Activated naive CD4-positive, alpha-beta T cell treated with anti-CD3 and anti-CD28 coated beads, Interleukin-2, amount 50 U/mL, for 24 hours (primary cell): ENCODE data around the gene BCL11A.

Experiments used
- H3K27ac Mint-ChIP-seq: one replicate; pipeline ENCODE4 v1.8.0; 2021; ENCODE audit warnings: mild to moderate bottlenecking, mixed read lengths
- H3K27me3 Mint-ChIP-seq: one replicate; pipeline ENCODE4 v1.8.0; 2021; ENCODE audit warnings: mixed read lengths
- H3K36me3 Mint-ChIP-seq: one replicate; pipeline ENCODE4 v1.8.0; 2021; ENCODE audit warnings: mixed read lengths
- H3K4me1 Mint-ChIP-seq: one replicate; pipeline ENCODE4 v1.8.0; 2021; ENCODE audit warnings: mixed read lengths
- H3K4me3 Mint-ChIP-seq: one replicate; pipeline ENCODE4 v1.8.0; 2021; ENCODE audit warnings: mild to moderate bottlenecking, mixed read lengths
- H3K9me3 Mint-ChIP-seq: one replicate; pipeline ENCODE4 v1.8.0; 2021; ENCODE audit warnings: mixed read lengths

BCL11A gene

DNA sequence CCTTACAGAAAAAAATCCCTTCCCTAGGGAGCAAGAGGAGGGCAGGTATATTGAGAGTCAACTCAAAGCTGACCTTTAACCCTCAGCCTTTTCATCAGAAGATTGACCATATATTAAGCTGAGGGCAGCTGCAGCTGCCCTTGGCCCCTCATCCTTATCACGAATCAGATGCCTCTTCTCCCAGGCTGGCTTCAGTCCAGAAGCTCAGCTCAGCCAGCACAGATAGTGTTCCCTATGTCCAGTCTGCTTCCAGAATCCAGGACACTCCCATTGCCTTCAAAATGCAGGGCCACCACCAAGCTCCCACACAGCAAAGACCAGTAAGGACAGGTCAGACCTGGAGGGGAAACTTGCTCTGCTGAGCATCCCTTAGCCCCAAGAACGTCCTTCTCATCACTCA lies 146.1 kb downstream of the BCL11A start:
- Mint-ChIP-seq H3K36me3 (no peaks in the 10 kb centered on the region), H3K9me3 (no peaks in the 10 kb centered on the region), H3K4me1 (no peaks in the 10 kb centered on the region), H3K27ac (no peak overlapping the region), H3K27me3 (no peaks in the 10 kb centered on the region), H3K4me3 (no peak overlapping the region)

DNA sequence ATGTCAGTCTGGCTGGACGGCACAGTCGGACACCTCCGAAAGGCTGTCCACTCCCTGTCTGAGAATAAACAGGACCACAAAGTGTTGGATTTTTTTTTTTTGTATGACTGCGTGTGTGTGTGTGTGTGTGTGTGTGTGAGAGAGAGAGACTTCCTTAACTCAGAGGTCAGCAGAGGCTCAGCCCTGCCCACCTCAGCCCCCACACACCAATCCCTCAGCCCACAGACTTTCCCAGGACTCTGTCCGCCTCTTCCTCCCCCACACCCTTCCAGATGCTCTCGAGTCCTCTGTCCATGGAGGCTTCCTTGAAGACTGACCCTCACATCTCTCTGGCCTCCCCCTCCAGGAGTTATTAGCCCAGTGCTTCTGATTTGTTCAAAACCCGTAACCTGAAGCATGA lies 147.3 kb downstream of the BCL11A start:
- Mint-ChIP-seq H3K4me3 (no peak overlapping the region), H3K27ac (no peak overlapping the region), H3K27me3 (no peaks in the 10 kb centered on the region), H3K4me1 (no peaks in the 10 kb centered on the region), H3K9me3 (no peaks in the 10 kb centered on the region), H3K36me3 (no peaks in the 10 kb centered on the region)

DNA sequence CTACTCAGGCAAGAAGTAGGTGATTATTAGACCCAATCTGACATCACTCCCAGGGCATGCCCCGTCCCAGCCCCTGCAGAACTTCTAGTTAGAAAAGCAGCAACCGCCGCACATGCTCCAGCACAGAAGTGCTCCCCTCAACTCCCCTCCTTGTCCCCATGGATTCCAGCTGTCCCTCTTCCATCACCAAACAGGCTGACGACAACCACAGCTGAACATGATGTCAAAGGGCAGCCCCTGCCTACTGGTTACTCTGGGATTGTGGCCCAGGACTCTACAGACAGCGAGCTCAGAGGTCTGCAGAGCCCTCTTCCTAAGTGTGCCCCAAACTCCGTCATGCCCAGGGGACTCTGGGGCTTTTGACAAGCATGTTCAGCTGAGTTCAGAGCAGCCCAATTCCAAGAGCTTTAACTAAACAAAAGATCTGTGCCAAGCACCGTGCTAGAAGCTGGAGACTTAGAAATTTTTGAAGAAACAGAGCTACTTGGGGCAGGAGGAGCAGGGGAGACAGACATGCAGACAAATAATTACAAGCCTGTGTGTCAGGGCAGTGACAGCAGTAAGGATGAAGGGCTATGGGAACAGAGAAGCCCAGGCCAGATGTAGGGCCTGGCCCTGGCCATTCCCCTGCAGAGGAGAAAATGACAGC lies 148.1 kb downstream of the BCL11A start:
- no peaks in the 10 kb centered on the region for H3K9me3 Mint-ChIP-seq
- H3K4me1 Mint-ChIP-seq: peaks cover 2% of the 10 kb centered on the region
- H3K27me3 Mint-ChIP-seq: no peaks in the 10 kb centered on the region
- no peaks in the 10 kb centered on the region for H3K36me3 Mint-ChIP-seq
- no peak overlapping the region for H3K27ac Mint-ChIP-seq
- H3K4me3 Mint-ChIP-seq: no peak overlapping the region
